ENCODE results near the gene RGS6.

DNA sequence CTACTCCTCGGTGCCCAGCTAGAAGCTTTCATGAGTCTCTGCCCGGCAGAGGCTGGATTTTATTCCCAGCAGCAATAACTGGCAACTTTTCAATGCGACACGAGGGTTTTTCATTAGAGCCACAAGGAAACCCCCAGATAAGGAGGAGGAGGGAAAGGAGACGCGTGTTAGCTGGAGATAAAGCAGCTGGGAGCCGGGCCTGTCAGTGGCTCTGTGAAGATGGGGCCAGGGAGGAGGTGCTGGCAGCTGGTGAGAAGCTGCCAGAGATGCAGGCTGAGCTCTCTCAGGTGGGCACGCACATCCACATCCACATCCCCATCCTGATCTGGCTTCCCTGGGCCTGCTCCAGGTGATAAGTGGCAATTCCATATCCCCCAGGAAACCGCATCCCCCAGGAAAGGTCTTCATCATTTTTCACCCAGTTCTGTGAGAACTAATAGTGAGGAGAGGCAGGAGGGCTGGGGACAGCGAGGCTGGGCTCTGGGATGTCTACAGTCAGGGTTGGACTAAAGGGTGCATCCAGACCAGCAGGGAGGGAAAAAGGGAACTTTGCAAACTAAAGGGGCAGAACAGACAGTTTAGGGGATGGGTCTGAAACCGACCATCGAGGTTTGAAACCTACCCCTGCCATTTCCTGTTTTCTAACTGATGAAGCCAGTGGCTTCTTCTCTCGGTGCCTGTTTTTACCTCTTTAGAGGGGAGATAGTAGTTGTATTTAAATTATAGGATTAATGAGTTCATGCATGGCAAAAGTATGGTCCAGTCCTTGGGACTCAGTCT, 548.4 kb downstream of the RGS6 start:
- TF ChIP-seq, protein P1, sequence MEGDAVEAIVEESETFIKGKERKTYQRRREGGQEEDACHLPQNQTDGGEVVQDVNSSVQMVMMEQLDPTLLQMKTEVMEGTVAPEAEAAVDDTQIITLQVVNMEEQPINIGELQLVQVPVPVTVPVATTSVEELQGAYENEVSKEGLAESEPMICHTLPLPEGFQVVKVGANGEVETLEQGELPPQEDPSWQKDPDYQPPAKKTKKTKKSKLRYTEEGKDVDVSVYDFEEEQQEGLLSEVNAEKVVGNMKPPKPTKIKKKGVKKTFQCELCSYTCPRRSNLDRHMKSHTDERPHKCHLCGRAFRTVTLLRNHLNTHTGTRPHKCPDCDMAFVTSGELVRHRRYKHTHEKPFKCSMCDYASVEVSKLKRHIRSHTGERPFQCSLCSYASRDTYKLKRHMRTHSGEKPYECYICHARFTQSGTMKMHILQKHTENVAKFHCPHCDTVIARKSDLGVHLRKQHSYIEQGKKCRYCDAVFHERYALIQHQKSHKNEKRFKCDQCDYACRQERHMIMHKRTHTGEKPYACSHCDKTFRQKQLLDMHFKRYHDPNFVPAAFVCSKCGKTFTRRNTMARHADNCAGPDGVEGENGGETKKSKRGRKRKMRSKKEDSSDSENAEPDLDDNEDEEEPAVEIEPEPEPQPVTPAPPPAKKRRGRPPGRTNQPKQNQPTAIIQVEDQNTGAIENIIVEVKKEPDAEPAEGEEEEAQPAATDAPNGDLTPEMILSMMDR (conservative IDR thresholded peaks at IDR 0.05 in 1 of 2, IDR thresholded peaks at IDR 0.05 in 1 of 2; ENCODE audit: low read depth in 1 of 2, low read length in 2 of 2) = no peak
- TF ChIP-seq EZH2 (IDR thresholded peaks at IDR 0.05; ENCODE audit: low read length, missing control alignments) = no peak

Data from fibroblast of lung (primary cell).